BJ (cell line): ENCODE results near the gene PZP. TPM values are rescaled to one million over a fixed set of nuclear protein-coding genes. Genes with fewer than 3 reads are reported as not detected.
"Not testable (repeated sequence)": the region's sequence is repeated elsewhere in the genome, so short reads cannot be mapped to it uniquely, and the experiment has no call there.

Experiments used
- CTCF ChIA-PET: fragments of 350-600 bp; formaldehyde crosslinking; extraction: SDS; loops from one replicate; lab custom pipeline; 2021; ENCODE audit warnings: antibody characterized with exemption, inconsistent platforms; lab: Yijun Ruan, JAX
- POLR2A ChIA-PET: fragments of 300-600 bp; sonication (Branson Sonifier 250); formaldehyde crosslinking; extraction: SDS; loops from one replicate; lab custom pipeline; 2021; ENCODE audit warnings: antibody characterized with exemption; lab: Charles Lee
- DNase-seq: peaks from one replicate; pipeline ENCODE4 v3.0.0-alpha.2; 2011; ENCODE audit warnings: low read depth
- H3K27me3 ChIP-seq: 2 replicates; pipeline ENCODE4 v1.6.0; 2011; ENCODE audit warnings: low read length; ENCODE audit not compliant: control insufficient read depth, insufficient read depth
- H3K36me3 ChIP-seq: 2 replicates; pipeline ENCODE4 v1.5.1; 2011; ENCODE audit warnings: low read length; ENCODE audit not compliant: control insufficient read depth, insufficient read depth
- H3K4me3 ChIP-seq: 2 replicates; pipeline ENCODE4 v1.5.1; 2011; ENCODE audit warnings: low read depth, mild to moderate bottlenecking, control low read depth, low read length
- polyA minus RNA-seq: library from RNA; depleted of rRNA, polyadenylated mRNA; stranded (reverse); fragments of >200 nt; gene quantifications from 2 replicates; pipeline ENCODE4 v1.2.3, GENCODE V29; 2011; rRNA and poly(A)+ RNA removed
- polyA plus RNA-seq: library from polyadenylated mRNA; depleted of rRNA; stranded (reverse); fragments of >200 nt; gene quantifications from 2 replicates; pipeline ENCODE4 v1.2.3, GENCODE V29; 2011; rRNA removed
- TF ChIP-seq, protein P1 (sequence below): IDR thresholded peaks from 2 replicates; pipeline ENCODE4 v1.5.1; 2011; ENCODE audit warnings: low read depth, mild to moderate bottlenecking, control low read depth, inconsistent platforms, low read length, moderate library complexity; ENCODE audit not compliant: insufficient read depth

PZP gene
- polyA plus RNA-seq: not detected in 2 replicates
- polyA minus RNA-seq: not detected in 2 replicates

DNA sequence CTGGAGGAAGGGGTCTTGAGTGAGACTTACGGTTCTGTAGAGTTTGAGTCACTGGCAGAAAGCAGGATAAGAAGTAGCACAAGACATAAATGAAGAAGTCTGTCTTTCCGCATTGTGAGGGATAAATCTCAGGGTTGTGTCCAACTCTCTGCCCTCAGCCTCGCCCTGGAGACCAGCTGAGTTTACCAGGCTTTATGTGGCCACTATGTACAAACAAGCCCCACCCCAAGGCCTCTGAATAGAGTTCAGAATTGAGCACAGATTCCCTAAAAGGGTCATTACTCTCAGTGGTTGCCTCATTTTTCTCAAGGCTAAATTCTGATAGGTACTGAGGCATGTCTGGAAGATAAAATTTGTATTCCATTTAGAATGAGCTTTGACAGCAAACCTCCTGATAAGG lies at the start of gene PZP:
PZP (minus strand) TSS at position 167 of the 400 bp plus-strand sequence; CDS start at position 113, 54 bp downstream.
- DNase-seq: no peak
- Histone ChIP-seq H3K4me3 (no peak within 1 kb of the TSS), H3K27me3 (no peaks in the 10 kb centered on the region), H3K36me3 (no peaks in the 10 kb centered on the region)
- POLR2A ChIA-PET: no interaction called here
- CTCF ChIA-PET: no interaction called here
- TF ChIP-seq, protein P1, sequence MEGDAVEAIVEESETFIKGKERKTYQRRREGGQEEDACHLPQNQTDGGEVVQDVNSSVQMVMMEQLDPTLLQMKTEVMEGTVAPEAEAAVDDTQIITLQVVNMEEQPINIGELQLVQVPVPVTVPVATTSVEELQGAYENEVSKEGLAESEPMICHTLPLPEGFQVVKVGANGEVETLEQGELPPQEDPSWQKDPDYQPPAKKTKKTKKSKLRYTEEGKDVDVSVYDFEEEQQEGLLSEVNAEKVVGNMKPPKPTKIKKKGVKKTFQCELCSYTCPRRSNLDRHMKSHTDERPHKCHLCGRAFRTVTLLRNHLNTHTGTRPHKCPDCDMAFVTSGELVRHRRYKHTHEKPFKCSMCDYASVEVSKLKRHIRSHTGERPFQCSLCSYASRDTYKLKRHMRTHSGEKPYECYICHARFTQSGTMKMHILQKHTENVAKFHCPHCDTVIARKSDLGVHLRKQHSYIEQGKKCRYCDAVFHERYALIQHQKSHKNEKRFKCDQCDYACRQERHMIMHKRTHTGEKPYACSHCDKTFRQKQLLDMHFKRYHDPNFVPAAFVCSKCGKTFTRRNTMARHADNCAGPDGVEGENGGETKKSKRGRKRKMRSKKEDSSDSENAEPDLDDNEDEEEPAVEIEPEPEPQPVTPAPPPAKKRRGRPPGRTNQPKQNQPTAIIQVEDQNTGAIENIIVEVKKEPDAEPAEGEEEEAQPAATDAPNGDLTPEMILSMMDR: no peak

DNA sequence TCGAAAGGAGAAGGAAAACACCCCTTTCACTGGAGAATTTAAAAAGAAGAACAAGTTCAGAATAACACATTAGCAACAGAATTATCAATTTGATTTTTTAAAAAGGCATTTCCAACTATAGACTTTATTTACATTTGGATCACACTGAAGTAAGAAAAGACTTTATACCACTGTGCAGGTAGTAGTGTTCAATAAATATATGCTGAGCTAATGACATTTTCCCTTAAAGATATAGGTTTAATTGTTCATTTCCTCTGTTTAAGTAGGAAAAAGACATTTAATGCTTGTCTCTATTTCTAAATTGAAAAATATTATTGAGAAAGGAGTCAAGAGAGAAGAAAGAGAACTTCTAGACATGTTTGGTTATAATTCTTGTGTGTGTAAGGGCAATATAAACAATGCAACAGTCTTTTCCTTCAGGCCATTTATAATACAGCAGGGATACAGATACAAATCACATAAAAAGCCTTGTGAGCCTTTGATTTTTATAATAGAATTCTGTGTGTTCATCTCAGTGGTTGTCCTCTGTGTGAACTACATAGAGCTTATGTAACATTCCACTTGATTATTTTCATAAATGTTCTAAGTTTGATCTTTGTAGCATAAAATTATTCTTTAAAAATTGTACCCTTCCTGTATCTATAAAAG lies 48.7 kb upstream of the PZP start:
- no peaks in the 10 kb centered on the region; the same call in 1 of the 2 replicates for H3K27me3 ChIP-seq
- POLR2A ChIA-PET: no interaction called here
- no peak overlapping the region for H3K4me3 ChIP-seq
- no peak for DNase-seq
- TF ChIP-seq, protein P1: no peak
- CTCF ChIA-PET: no interaction called here
- H3K36me3 ChIP-seq: no peaks in the 10 kb centered on the region

DNA sequence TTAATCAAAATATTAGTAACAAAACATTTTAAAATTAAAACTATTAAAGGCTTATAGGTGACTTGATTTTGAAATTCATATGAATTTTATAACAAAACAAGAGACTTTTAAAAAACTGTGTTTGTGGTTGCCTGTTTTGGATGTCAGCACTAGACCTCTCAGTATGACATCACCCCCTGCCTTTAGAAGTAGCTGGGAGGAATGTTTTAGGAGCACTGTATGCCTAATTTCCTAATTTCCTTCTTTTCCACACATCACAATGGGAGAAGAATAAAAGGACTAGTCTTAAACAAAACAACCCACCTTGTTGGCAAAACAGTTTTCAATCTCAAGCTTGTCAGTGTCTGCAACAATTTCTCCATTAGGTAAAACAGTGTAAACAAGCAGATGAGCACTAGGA lies 48.1 kb upstream of the PZP start:
- ChIA-PET CTCF (no interaction called here), POLR2A (no interaction called here)
- no peak for DNase-seq
- no peaks in the 10 kb centered on the region for H3K36me3 ChIP-seq
- TF ChIP-seq, protein P1: no peak
- H3K27me3 ChIP-seq: no peaks in the 10 kb centered on the region; the same call in 1 of the 2 replicates
- H3K4me3 ChIP-seq: no peak overlapping the region

DNA sequence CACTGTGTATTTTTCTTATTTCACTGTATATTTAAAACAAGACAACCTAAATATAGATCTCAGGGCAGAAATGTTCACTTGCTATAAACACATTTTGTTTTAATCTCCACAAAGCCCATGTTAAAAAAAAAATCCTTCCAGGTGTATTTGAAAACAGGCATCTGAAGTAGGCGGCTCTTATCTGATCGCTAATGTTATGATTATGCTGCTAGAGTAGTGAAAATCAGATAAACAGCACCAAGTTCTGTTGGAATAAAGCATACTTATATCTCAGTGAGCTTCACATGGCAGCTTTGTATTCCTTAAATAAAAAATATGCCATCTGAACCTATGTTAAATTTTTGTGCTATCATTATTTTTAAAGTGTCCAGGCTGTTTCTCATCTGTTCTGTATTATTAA lies 47.6 kb upstream of the PZP start:
- TF ChIP-seq, protein P1: no peak
- Histone ChIP-seq H3K36me3 (no peaks in the 10 kb centered on the region), H3K4me3 (no peak overlapping the region), H3K27me3 (no peaks in the 10 kb centered on the region; the same call in 1 of the 2 replicates)
- ChIA-PET CTCF (no interaction called here), POLR2A (no interaction called here)
- no peak for DNase-seq

DNA sequence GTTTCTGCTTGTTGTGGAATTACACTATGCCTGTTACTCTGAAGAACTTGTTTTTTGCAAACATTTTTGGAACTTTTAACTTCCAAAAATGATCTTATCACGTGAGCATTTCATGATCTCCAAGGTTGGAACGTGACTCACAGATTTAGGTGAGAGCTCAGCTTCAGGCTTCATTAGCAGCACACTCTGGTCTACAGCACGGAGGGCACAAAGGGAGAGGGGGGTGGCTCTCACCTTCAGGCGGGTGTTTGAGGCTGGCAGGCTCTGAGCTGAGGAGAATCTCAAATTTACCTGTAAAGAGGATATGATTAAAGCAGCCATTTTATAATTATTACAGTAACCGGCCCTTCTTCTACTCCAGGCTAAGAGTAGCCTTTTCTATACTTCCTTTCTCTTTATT lies 45.3 kb upstream of the PZP start:
- no peak overlapping the region for H3K4me3 ChIP-seq
- DNase-seq: no peak
- POLR2A ChIA-PET: no interaction called here
- H3K27me3 ChIP-seq: no peaks in the 10 kb centered on the region
- H3K36me3 ChIP-seq: no peaks in the 10 kb centered on the region
- CTCF ChIA-PET: no interaction called here
- TF ChIP-seq, protein P1: no peak

DNA sequence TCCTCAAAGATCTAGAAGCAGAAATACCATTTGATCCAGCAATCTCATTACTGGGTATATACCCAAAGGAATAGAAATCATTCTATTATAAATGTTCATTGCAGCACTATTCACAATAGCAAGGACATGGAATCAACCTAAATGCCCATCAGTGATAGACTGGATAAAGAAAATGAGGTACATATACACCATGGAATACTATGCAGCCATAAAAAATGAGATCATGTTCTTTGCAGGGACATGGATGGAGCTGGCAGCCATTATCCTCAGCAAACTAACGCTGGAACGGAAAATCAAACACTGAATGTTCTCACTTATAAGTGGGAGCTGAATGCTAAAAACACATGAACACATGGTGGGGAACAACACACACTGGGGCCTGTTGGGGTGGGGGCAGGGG lies 44.6 kb upstream of the PZP start:
- H3K36me3 ChIP-seq, H3K27me3 ChIP-seq, CTCF ChIA-PET, H3K4me3 ChIP-seq, DNase-seq, POLR2A ChIA-PET: not testable (repeated sequence)
